Measurements from ENCODE around the gene RELA. TPM values are rescaled to one million over a fixed set of nuclear protein-coding genes. Genes with fewer than 3 reads are reported as not detected.
A peak's percentile ranks its signal among the peaks of the same experiment; 100 is the strongest.

The RELA gene
- total and polyA plus RNA-seq, 8 donors, result 51.3 to 70.6 (median 58.8) TPM

GRCh38 chr11:65606876-65607613 lies 55.7 kb downstream of the RELA start:
- H3K4me3 ChIP-seq, result peak overlapping the region in 1 of 2 donors; percentile 17
- ATAC-seq, result peak; percentile 97
- H3K27ac ChIP-seq, result peak overlapping the region; percentile 55 to 79
- no peaks in the 10 kb centered on the region for H3K9me3 ChIP-seq
- no peak for TF ChIP-seq CTCF (IDR thresholded peaks at IDR 0.05)
- peak; percentile 76 to 93 (median 92) for DNase-seq
- intact Hi-C loops (cut with DNase I), result no loop called here
- H3K4me1 ChIP-seq, result peaks cover 31 to 54% of the 10 kb centered on the region in 2 donors
- H3K36me3 ChIP-seq, result peaks cover 0 to 83% of the 10 kb centered on the region in 2 donors
- H3K27me3 ChIP-seq, result no peaks in the 10 kb centered on the region

- Histone ChIP-seq H3K36me3 (peaks cover 0 to 97% of the 10 kb centered on the region in 2 donors), H3K4me1 (peaks cover 8 to 27% of the 10 kb centered on the region in 2 donors), H3K4me3 (no peak overlapping the region), H3K27ac (no peak overlapping the region), H3K9me3 (no peaks in the 10 kb centered on the region), H3K27me3 (no peaks in the 10 kb centered on the region)
- intact Hi-C loops (cut with DNase I), result no loop called here
- ATAC-seq, result no peak
- DNase-seq, result no peak
- TF ChIP-seq CTCF (IDR thresholded peaks at IDR 0.05), result no peak
Observed at GRCh38 chr11:65604258-65604657, 58.5 kb downstream of the RELA start.

Small RNA genes within 50 kb of the gene (microRNA-seq; reads per million reads assigned to microRNA genes)
- 0.14 to 0.17 reads per million in 2 donors for gene MIR4489
- 0 to 0.34 reads per million in 2 donors for gene MIR4690

Other genes starting within 250 kb of the RELA start
- gene NEAT1, start 240.1 kb downstream of the RELA start, total RNA-seq, result 1,000 to 10,000 TPM; 1,146 to 1,441 TPM
- 100 to 1,000 TPM; 106 to 190 (median 144) TPM for gene NEAT1, start 240.1 kb downstream of the RELA start, polyA plus RNA-seq (ENCODE audit: insufficient read length in 6 of 6)
- over 10,000 TPM; 12,400 to 15,875 TPM for gene MALAT1, start 163.9 kb downstream of the RELA start, total RNA-seq
- gene MALAT1, start 163.9 kb downstream of the RELA start, polyA plus RNA-seq (ENCODE audit: insufficient read length in 6 of 6), result 100 to 1,000 TPM; 608 to 824 (median 717) TPM
- gene SCYL1, start 137.8 kb downstream of the RELA start, total RNA-seq, result 10 to 100 TPM; 81.2 to 82.5 TPM
- gene SCYL1, start 137.8 kb downstream of the RELA start, polyA plus RNA-seq (ENCODE audit: insufficient read length in 6 of 6), result 10 to 100 TPM; 51.7 to 71.5 (median 59.4) TPM
- gene LTBP3, start 104.6 kb downstream of the RELA start, total RNA-seq, result 100 to 1,000 TPM in 1 of 2 donors, 10 to 100 TPM in 1; 70.8 to 157 TPM
- 100 to 1,000 TPM; 235 to 322 (median 257) TPM for gene LTBP3, start 104.6 kb downstream of the RELA start, polyA plus RNA-seq (ENCODE audit: insufficient read length in 6 of 6)
- 10 to 100 TPM; 21.7 to 32.3 TPM for gene ZNRD2, start 92.4 kb downstream of the RELA start, total RNA-seq
- gene ZNRD2, start 92.4 kb downstream of the RELA start, polyA plus RNA-seq (ENCODE audit: insufficient read length in 6 of 6), result 10 to 100 TPM; 44.1 to 55.7 (median 54.2) TPM
- 10 to 100 TPM; 47.1 to 57.5 TPM for gene FAM89B, start 90.4 kb downstream of the RELA start, total RNA-seq
- 10 to 100 TPM; 20.7 to 35.7 (median 31.8) TPM for gene FAM89B, start 90.4 kb downstream of the RELA start, polyA plus RNA-seq (ENCODE audit: insufficient read length in 6 of 6)
- gene EHBP1L1, start 86.9 kb downstream of the RELA start, total RNA-seq, result 100 to 1,000 TPM in 1 of 2 donors, 10 to 100 TPM in 1; 57.0 to 133 TPM
- gene EHBP1L1, start 86.9 kb downstream of the RELA start, polyA plus RNA-seq (ENCODE audit: insufficient read length in 6 of 6), result 10 to 100 TPM; 28.5 to 39.7 (median 35.4) TPM
- gene KCNK7, start 67.1 kb downstream of the RELA start, total RNA-seq, result 1 to 10 TPM in 1 of 2 donors, not detected in 1; 2.0 TPM
- gene KCNK7, start 67.1 kb downstream of the RELA start, polyA plus RNA-seq (ENCODE audit: insufficient read length in 6 of 6), result 1 to 10 TPM in 1 of 6 donors, under 1 TPM in 5; 0.21 to 1.2 (median 0.47) TPM
- 100 to 1,000 TPM in 1 of 2 donors, 10 to 100 TPM in 1; 74.7 to 100 TPM for gene MAP3K11, start 48.7 kb downstream of the RELA start, total RNA-seq
- 10 to 100 TPM; 43.9 to 64.0 (median 56.6) TPM for gene MAP3K11, start 48.7 kb downstream of the RELA start, polyA plus RNA-seq (ENCODE audit: insufficient read length in 6 of 6)
- 10 to 100 TPM; 36.7 to 44.5 TPM for gene PCNX3, start 47.1 kb downstream of the RELA start, total RNA-seq
- gene PCNX3, start 47.1 kb downstream of the RELA start, polyA plus RNA-seq (ENCODE audit: insufficient read length in 6 of 6), result 10 to 100 TPM; 19.9 to 35.4 (median 25.3) TPM
- gene SIPA1, start 24.8 kb downstream of the RELA start, total RNA-seq, result 100 to 1,000 TPM in 1 of 2 donors, 10 to 100 TPM in 1; 77.3 to 107 TPM
- 10 to 100 TPM; 40.5 to 57.3 (median 46.8) TPM for gene SIPA1, start 24.8 kb downstream of the RELA start, polyA plus RNA-seq (ENCODE audit: insufficient read length in 6 of 6)
- 10 to 100 TPM; 57.0 to 67.1 TPM for gene KAT5, start 49.3 kb upstream of the RELA start, total RNA-seq
- gene KAT5, start 49.3 kb upstream of the RELA start, polyA plus RNA-seq (ENCODE audit: insufficient read length in 6 of 6), result 10 to 100 TPM; 58.4 to 69.2 (median 64.5) TPM
- 10 to 100 TPM; 46.0 to 70.1 TPM for gene RNASEH2C, start 57.9 kb upstream of the RELA start, total RNA-seq
- gene RNASEH2C, start 57.9 kb upstream of the RELA start, polyA plus RNA-seq (ENCODE audit: insufficient read length in 6 of 6), result 10 to 100 TPM; 34.7 to 52.5 (median 37.2) TPM
- 10 to 100 TPM; 22.6 to 39.0 TPM for gene AP5B1, start 118.1 kb upstream of the RELA start, total RNA-seq
- gene AP5B1, start 118.1 kb upstream of the RELA start, polyA plus RNA-seq (ENCODE audit: insufficient read length in 6 of 6), result 1 to 10 TPM; 2.9 to 4.5 (median 3.5) TPM
- under 1 TPM; 0.37 to 0.41 TPM for gene OVOL1, start 124.1 kb upstream of the RELA start, total RNA-seq
- gene OVOL1, start 124.1 kb upstream of the RELA start, polyA plus RNA-seq (ENCODE audit: insufficient read length in 6 of 6), result under 1 TPM; 0.20 to 0.45 (median 0.31) TPM
- 1 to 10 TPM in 1 of 2 donors, under 1 TPM in 1; 0.24 to 1.9 TPM for gene SNX32, start 171.0 kb upstream of the RELA start, total RNA-seq
- 1 to 10 TPM; 2.5 to 4.4 (median 3.1) TPM for gene SNX32, start 171.0 kb upstream of the RELA start, polyA plus RNA-seq (ENCODE audit: insufficient read length in 6 of 6)
- gene CFL1, start 195.3 kb upstream of the RELA start, total RNA-seq, result 1,000 to 10,000 TPM in 1 of 2 donors, 100 to 1,000 TPM in 1; 790 to 1,162 TPM
- 100 to 1,000 TPM; 599 to 799 (median 752) TPM for gene CFL1, start 195.3 kb upstream of the RELA start, polyA plus RNA-seq (ENCODE audit: insufficient read length in 6 of 6)
- 10 to 100 TPM; 43.4 to 50.7 TPM for gene MUS81, start 197.5 kb upstream of the RELA start, total RNA-seq
- gene MUS81, start 197.5 kb upstream of the RELA start, polyA plus RNA-seq (ENCODE audit: insufficient read length in 6 of 6), result 10 to 100 TPM; 44.7 to 55.0 (median 52.0) TPM
- 100 to 1,000 TPM in 1 of 2 donors, 10 to 100 TPM in 1; 67.6 to 113 TPM for gene EFEMP2, start 209.9 kb upstream of the RELA start, total RNA-seq
- gene EFEMP2, start 209.9 kb upstream of the RELA start, polyA plus RNA-seq (ENCODE audit: insufficient read length in 6 of 6), result 100 to 1,000 TPM; 111 to 169 (median 152) TPM
- gene CTSW, start 216.9 kb upstream of the RELA start, total RNA-seq, result 1 to 10 TPM; 5.8 to 9.1 TPM
- 1 to 10 TPM; 2.7 to 7.2 (median 5.7) TPM for gene CTSW, start 216.9 kb upstream of the RELA start, polyA plus RNA-seq (ENCODE audit: insufficient read length in 6 of 6)
- gene FIBP, start 225.6 kb upstream of the RELA start, total RNA-seq, result 10 to 100 TPM; 56.5 to 69.6 TPM
- gene FIBP, start 225.6 kb upstream of the RELA start, polyA plus RNA-seq (ENCODE audit: insufficient read length in 6 of 6), result 10 to 100 TPM; 72.3 to 83.0 (median 77.7) TPM
- gene CCDC85B, start 227.8 kb upstream of the RELA start, total RNA-seq, result 10 to 100 TPM; 23.3 to 32.0 TPM
- gene CCDC85B, start 227.8 kb upstream of the RELA start, polyA plus RNA-seq (ENCODE audit: insufficient read length in 6 of 6), result 10 to 100 TPM; 10.0 to 23.8 (median 15.1) TPM
- gene FOSL1, start 237.5 kb upstream of the RELA start, total RNA-seq, result 10 to 100 TPM in 1 of 2 donors, 1 to 10 TPM in 1; 3.4 to 16.3 TPM
- gene FOSL1, start 237.5 kb upstream of the RELA start, polyA plus RNA-seq (ENCODE audit: insufficient read length in 6 of 6), result under 1 TPM in 4 of 6 donors, not detected in 2; 0.17 to 0.22 (median 0.21) TPM

All from left lung (tissue), 10 donors.